GM12891 (cell line): ENCODE results near the gene ADIRF.

Source experiments
- PAX5 ChIP-seq: IDR thresholded peaks from 2 replicates; pipeline ENCODE4 v1.6.1; 2011; ENCODE audit warnings: low read length, moderate library complexity, mild to moderate bottlenecking; ENCODE audit not compliant: insufficient read depth, severe bottlenecking
- POLR2A ChIP-seq: IDR thresholded peaks from 2 replicates; pipeline ENCODE4 v1.6.1; 2011; ENCODE audit warnings: low read depth, low read length, control low read depth
- POLR2AphosphoS5 ChIP-seq: IDR thresholded peaks from 2 replicates; pipeline ENCODE4 v1.6.1; 2011; ENCODE audit warnings: low read depth, low read length, control low read depth
- SPI1 ChIP-seq: IDR thresholded peaks from 2 replicates; pipeline ENCODE4 v1.6.1; 2011; ENCODE audit warnings: low read depth, low read length, control low read depth
- TAF1 ChIP-seq: IDR thresholded peaks from 2 replicates; pipeline ENCODE4 v1.6.1; 2011; ENCODE audit warnings: low read depth, low read length, control low read depth

DNA sequence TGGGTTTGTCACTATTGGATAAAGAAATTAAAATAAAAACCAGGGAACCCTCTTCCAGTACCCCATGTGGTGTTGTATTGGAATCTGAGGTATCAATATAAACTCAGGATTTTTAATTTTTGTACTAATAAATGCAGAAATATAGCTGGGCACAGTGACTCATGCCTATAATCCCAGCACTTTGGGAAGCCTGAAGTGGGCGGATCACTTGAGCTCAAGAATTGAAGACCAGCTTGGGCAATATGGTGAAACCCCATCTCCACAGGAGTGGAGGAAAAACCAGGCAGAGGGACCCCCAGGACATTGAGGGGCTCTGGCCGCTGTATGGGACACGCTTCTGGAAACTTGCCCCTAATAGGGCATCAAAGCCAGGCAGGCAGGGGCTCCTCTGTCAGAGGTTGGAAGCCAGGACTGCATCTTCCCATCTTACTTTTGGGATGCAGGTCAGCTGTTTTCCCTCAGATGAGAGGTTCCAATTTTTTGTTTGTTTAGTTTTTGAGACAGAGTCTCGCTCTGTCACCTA lies 11.1 kb downstream of the ADIRF start:
- TF ChIP-seq POLR2AphosphoS5 (no peak), POLR2A (no peak), PAX5 (no peak), TAF1 (no peak), SPI1 (no peak)
